Ovary (tissue), 9 donors: ENCODE data around the gene MYH9. TPM values are rescaled to one million over a fixed set of nuclear protein-coding genes. Genes with fewer than 3 reads are reported as not detected.

Experiments used
- DNase-seq, 5 donors: peaks; one replicate each; pipeline ENCODE4 v3.0.0-alpha.2; 2019 to 2020
- H3K27ac ChIP-seq, 2 donors: fragments of 200-600 bp; one replicate each; pipeline versions ENCODE4 v1.5.1 to v1.8.0; 2019 to 2022
- H3K27me3 ChIP-seq: fragments of 200-600 bp; one replicate; pipeline ENCODE4 v1.8.0; 2022
- H3K36me3 ChIP-seq: fragments of 200-600 bp; sonication (generic); one replicate; pipeline ENCODE4 v1.5.1; 2019
- H3K4me1 ChIP-seq: one replicate; pipeline ENCODE4 v1.8.1; 2013; ENCODE audit warnings: mild to moderate bottlenecking, moderate library complexity; ENCODE audit not compliant: insufficient read depth
- H3K4me3 ChIP-seq: fragments of 200-600 bp; sonication (generic); one replicate; pipeline ENCODE4 v1.5.1; 2017
- H3K9me3 ChIP-seq, 2 donors: fragments of 200-600 bp in 1 of 2; sonication (generic) in 1 of 2; one replicate each; pipeline versions ENCODE4 v1.5.1 to v1.8.1; 2013 to 2019; ENCODE audit warnings: mild to moderate bottlenecking in 1 of 2, moderate library complexity in 1 of 2
- CTCF ChIP-seq, 3 donors: fragments of 450-650 bp in 2 of 3; fragments of 200-600 bp in 1 of 3; IDR thresholded peaks; one replicate each; pipeline versions ENCODE4 v1.5.1 to v1.8.0; 2016 to 2022; ENCODE audit warnings: antibody characterized with exemption in 3 of 3, mild to moderate bottlenecking in 1 of 3
- EP300 ChIP-seq: sonication (generic); formaldehyde crosslinking; IDR thresholded peaks from one replicate; pipeline ENCODE4 v1.6.1; 2017; ENCODE audit warnings: antibody characterized with exemption
- POLR2A ChIP-seq: fragments of 450-650 bp; IDR thresholded peaks from one replicate; pipeline ENCODE4 v1.6.1; 2017; ENCODE audit warnings: antibody characterized with exemption, mild to moderate bottlenecking, moderate library complexity
- WGBS, 3 donors: extraction: QIAGEN DNeasy Blood & Tissue Kit in 1 of 3; methylation state at CpG; one replicate each; pipeline versions ENCODE4 v1.1.5 to v1.1.7; 2013 to 2017; 5-methylcytosine and 5-hydroxymethylcytosine counted together
- intact Hi-C, 4 donors: fragments of 100-400 bp; cut with DNase I; formaldehyde crosslinking; loops; one replicate each; pipeline versions ENCODE4 v1.11.0 to v1.15.1; 2022 to 2023
- polyA plus RNA-seq, 2 donors: library from polyadenylated mRNA; stranded (reverse); fragments of 200-250 nt in 1 of 2; fragments of 350-450 nt in 1 of 2; fragmentation: Illumina TruSeq in 1 of 2; extraction: RNeasy Lipid Tissue Mini Kit (QIAGEN cat#74804) in 1 of 2; gene quantifications; one replicate each; pipeline ENCODE4 v1.2.3, GENCODE V29; 2013 to 2014
- total RNA-seq, 7 donors: library from RNA; depleted of rRNA in 2 of 7; stranded (reverse); fragments of >200 nt in 2 of 7; fragmentation: NEBNext Ultra II Directional in 3 of 7; extraction: Animal tissue kit (Norgen Biotek cat#: 25700) in 3 of 7; gene quantifications; one replicate each; pipeline versions ENCODE4 v1.1.0 to v1.2.4, GENCODE V29; 2016 to 2023
- donor health status: DM: no; HTN: no; CAD: no; lungs with moderate emphysema.
- donor health status: DM: no; HTN: no; CAD: no.
- donor health status: Bipolar disorder and iron deficiency.
- donor health status: DM: yes; HTN: yes; CAD: no.
- donor health status: DM: no; HTN: no; CAD: no.
- donor health status: DM: yes; HTN: yes; CAD: no.

MYH9 gene
- total and polyA plus RNA-seq, 9 donors: 128 to 530 (median 348) TPM

GRCh38 chr22:36360871-36361383 is 26.8 kb downstream of the MYH9 start:
- H3K4me3 ChIP-seq: peak overlapping the region; percentile 7
- TF ChIP-seq CTCF (IDR thresholded peaks at IDR 0.05) (no peak), EP300 (no peak), POLR2A (no peak)
- H3K27ac ChIP-seq: peak overlapping the region in 1 of 2 donors; percentile 23
- H3K4me1 ChIP-seq: peaks cover 38% of the 10 kb centered on the region
- no peak for DNase-seq
- no peaks in the 10 kb centered on the region for H3K9me3 ChIP-seq
- intact Hi-C loops: no loop called here
- no peaks in the 10 kb centered on the region for H3K27me3 ChIP-seq
- WGBS, 3 donors: 18 to 28% (median 18%) methylated on average over 5 of the region's 5 CpGs
- no peaks in the 10 kb centered on the region for H3K36me3 ChIP-seq

GRCh38 chr22:36360011-36360410 is 27.8 kb downstream of the MYH9 start:
- WGBS, 3 donors: 76 to 82% (median 78%) methylated on average over 3 of the region's 3 CpGs
- no peak overlapping the region for H3K27ac ChIP-seq
- no peak for TF ChIP-seq POLR2A
- no peak for TF ChIP-seq EP300
- TF ChIP-seq CTCF (IDR thresholded peaks at IDR 0.05): no peak
- DNase-seq: no peak
- H3K9me3 ChIP-seq: no peaks in the 10 kb centered on the region
- peaks cover 42% of the 10 kb centered on the region for H3K4me1 ChIP-seq
- intact Hi-C loops: no loop called here
- H3K27me3 ChIP-seq: no peaks in the 10 kb centered on the region
- H3K4me3 ChIP-seq: no peak overlapping the region
- no peaks in the 10 kb centered on the region for H3K36me3 ChIP-seq

GRCh38 chr22:36359470-36359996 is 28.2 kb downstream of the MYH9 start:
- no peaks in the 10 kb centered on the region for H3K27me3 ChIP-seq
- WGBS, 3 donors: 80 to 91% (median 88%) methylated on average over 3 of the region's 3 CpGs
- TF ChIP-seq CTCF (IDR thresholded peaks at IDR 0.05) (no peak), POLR2A (no peak), EP300 (no peak)
- DNase-seq: no peak
- peak overlapping the region in 1 of 2 donors; percentile 35 for H3K27ac ChIP-seq
- peaks cover 39% of the 10 kb centered on the region for H3K4me1 ChIP-seq
- H3K4me3 ChIP-seq: no peak overlapping the region
- H3K36me3 ChIP-seq: no peaks in the 10 kb centered on the region
- intact Hi-C loops: loop anchor here in 2 of 4 donors (10.0 kb wide), 2 partner anchors 95 to 105 kb away; no protein-coding TSS in a partner anchor
- no peaks in the 10 kb centered on the region for H3K9me3 ChIP-seq

- H3K9me3 ChIP-seq: no peaks in the 10 kb centered on the region
- peaks cover 37% of the 10 kb centered on the region for H3K4me1 ChIP-seq
- 69 to 81% (median 72%) methylated on average over 9 of the region's 9 CpGs for WGBS, 3 donors
- no peak for TF ChIP-seq POLR2A
- TF ChIP-seq CTCF (IDR thresholded peaks at IDR 0.05): no peak
- TF ChIP-seq EP300: no peak
- no peaks in the 10 kb centered on the region for H3K27me3 ChIP-seq
- no peaks in the 10 kb centered on the region for H3K36me3 ChIP-seq
- H3K4me3 ChIP-seq: no peak overlapping the region
- intact Hi-C loops: loop anchor here in 2 of 4 donors (10.0 kb wide), 2 partner anchors 96 to 106 kb away; no protein-coding TSS in a partner anchor
- no peak for DNase-seq
- H3K27ac ChIP-seq: peak overlapping the region in 1 of 2 donors; percentile 35
These were observed 29.0 kb downstream of the MYH9 start for GRCh38 chr22:36358533-36359469.
